HepG2 (cell line): ENCODE measurements around the gene MAP3K3. TPM values are rescaled to one million over a fixed set of nuclear protein-coding genes. Genes with fewer than 3 reads are reported as not detected.
A peak's percentile ranks its signal among the peaks of the same experiment; 100 is the strongest.

Source experiments
- CCDC6 ChIP-seq: sonication (generic); formaldehyde crosslinking; IDR thresholded peaks from 2 replicates; pipeline ENCODE4 v1.8.1; 2022; ENCODE audit warnings: mild to moderate bottlenecking, missing genetic modification reagents, moderate library complexity
- E2F5 ChIP-seq: sonication (generic); formaldehyde crosslinking; conservative IDR thresholded peaks from 2 replicates; pipeline ENCODE4 v1.4.0; 2020; ENCODE audit warnings: missing genetic modification reagents
- ELF3 ChIP-seq: IDR thresholded peaks from 2 replicates; pipeline ENCODE4 v1.6.1; 2016; ENCODE audit warnings: missing genetic modification reagents, missing compliant biosample characterization
- ELF4 ChIP-seq: sonication (generic); formaldehyde crosslinking; IDR thresholded peaks from 2 replicates; pipeline ENCODE4 v1.5.0; 2020; ENCODE audit warnings: missing genetic modification reagents, mild to moderate bottlenecking, moderate library complexity, borderline replicate concordance
- FIP1L1 ChIP-seq: fragments of 200-400 bp; formaldehyde crosslinking; IDR thresholded peaks from 2 replicates; pipeline ENCODE4 v1.6.1; 2018; ENCODE audit warnings: low read depth, mild to moderate bottlenecking, low read length, moderate library complexity, borderline replicate concordance; ENCODE audit not compliant: insufficient read depth
- FOXA3 ChIP-seq: IDR thresholded peaks from 2 replicates; pipeline ENCODE4 v1.6.1; 2016; ENCODE audit warnings: missing genetic modification reagents, missing compliant biosample characterization
- HES4 ChIP-seq: sonication (generic); formaldehyde crosslinking; IDR thresholded peaks from 2 replicates; pipeline ENCODE4 v1.9.0; 2021; ENCODE audit warnings: mild to moderate bottlenecking, missing genetic modification reagents, borderline replicate concordance
- JUND ChIP-seq: sonication (generic); formaldehyde crosslinking; IDR thresholded peaks from 2 replicates; pipeline ENCODE4 v1.8.0; 2022; ENCODE audit warnings: mild to moderate bottlenecking, missing genetic modification reagents
- LBX2 ChIP-seq: sonication (generic); formaldehyde crosslinking; IDR thresholded peaks from 2 replicates; pipeline ENCODE4 v1.5.0; 2020; ENCODE audit warnings: missing genetic modification reagents, mild to moderate bottlenecking, borderline replicate concordance
- NFIB ChIP-seq: sonication (generic); formaldehyde crosslinking; IDR thresholded peaks from 2 replicates; pipeline ENCODE4 v1.9.0; 2021; ENCODE audit warnings: missing genetic modification reagents, mild to moderate bottlenecking, borderline replicate concordance
- SP140L ChIP-seq: sonication (generic); formaldehyde crosslinking; IDR thresholded peaks from 2 replicates; pipeline ENCODE4 v1.4.0; 2020; ENCODE audit warnings: missing genetic modification reagents, borderline replicate concordance
- SRF ChIP-seq: IDR thresholded peaks from 2 replicates; pipeline ENCODE4 v1.6.1; 2011; ENCODE audit warnings: mild to moderate bottlenecking, low read depth, low read length, moderate library complexity
- TAF1 ChIP-seq: sonication (generic); formaldehyde crosslinking; IDR thresholded peaks from 2 replicates; pipeline ENCODE4 v1.4.0; 2020; ENCODE audit warnings: missing genetic modification reagents
- ZBTB14 ChIP-seq: sonication (generic); formaldehyde crosslinking; IDR thresholded peaks from 2 replicates; pipeline ENCODE4 v1.4.0; 2020; ENCODE audit warnings: missing genetic modification reagents
- ZBTB21 ChIP-seq: sonication (generic); formaldehyde crosslinking; IDR thresholded peaks from 2 replicates; pipeline ENCODE4 v1.4.0; 2020; ENCODE audit warnings: missing genetic modification reagents
- ZNF101 ChIP-seq: sonication (generic); formaldehyde crosslinking; IDR thresholded peaks from 2 replicates; pipeline ENCODE4 v1.4.0; 2020; ENCODE audit warnings: mild to moderate bottlenecking, low read depth, missing genetic modification reagents, borderline replicate concordance
- ZNF292 ChIP-seq: sonication (generic); formaldehyde crosslinking; IDR thresholded peaks from 2 replicates; pipeline ENCODE4 v1.8.1; 2022; ENCODE audit warnings: mild to moderate bottlenecking, low read depth, missing genetic modification reagents, borderline replicate concordance
- ZNF775 ChIP-seq: sonication (generic); formaldehyde crosslinking; IDR thresholded peaks from 2 replicates; pipeline ENCODE4 v1.4.0; 2020; ENCODE audit warnings: missing genetic modification reagents, mild to moderate bottlenecking, moderate library complexity, borderline replicate concordance
- ZNF816 ChIP-seq: sonication (generic); formaldehyde crosslinking; IDR thresholded peaks from 2 replicates; pipeline ENCODE4 v1.8.0; 2022; ENCODE audit warnings: missing genetic modification reagents, mild to moderate bottlenecking, borderline replicate concordance
- ZSCAN12 ChIP-seq: sonication (generic); formaldehyde crosslinking; IDR thresholded peaks from 2 replicates; pipeline ENCODE4 v1.9.0; 2021; ENCODE audit warnings: mild to moderate bottlenecking, missing genetic modification reagents
- ZSCAN9 ChIP-seq: IDR thresholded peaks from 2 replicates; pipeline ENCODE4 v1.6.1; 2016; ENCODE audit warnings: borderline replicate concordance
- ZZZ3 ChIP-seq: sonication (generic); formaldehyde crosslinking; IDR thresholded peaks from 2 replicates; pipeline ENCODE4 v1.4.0; 2020; ENCODE audit warnings: missing genetic modification reagents, mild to moderate bottlenecking, borderline replicate concordance
- polyA plus RNA-seq, 8 experiments: library from polyadenylated mRNA; depleted of rRNA in 3 of 8; stranded (reverse) in 7 of 8; unstranded in 1 of 8; fragments of >200 nt; fragmentation: Illumina TruSeq in 4 of 8; extraction: Trizol in 4 of 8; gene quantifications; 2 replicates each; pipeline versions ENCODE4 v1.2.1 to v1.2.3, GENCODE V29; 2011 to 2016; ENCODE audit warnings: low read depth in 4 of 8, missing spikeins in 1 of 8, mixed read lengths in 1 of 8; ENCODE audit not compliant: insufficient read depth in 1 of 8
- total RNA-seq, 5 experiments: library from RNA; depleted of rRNA; stranded (reverse); fragments of >200 nt; fragmentation: Illumina TruSeq; extraction: Trizol; gene quantifications; 2 replicates each; pipeline ENCODE4 v1.2.3, GENCODE V29; 2016; ENCODE audit warnings: low read depth in 1 of 5
- TF ChIP-seq, protein P1 (sequence below): sonication (generic); formaldehyde crosslinking; IDR thresholded peaks from 2 replicates; pipeline ENCODE4 v1.4.0; 2020; ENCODE audit warnings: mild to moderate bottlenecking, low read depth, missing genetic modification reagents

Gene MAP3K3
- total and polyA plus RNA-seq, 2 of the 13 experiments (the other 11 are each of a cell fraction or from before 2014, with no cell fraction given), result 17.7 to 21.8 TPM

- TF ChIP-seq ZBTB14 (CRISPR knock-in tag) (no peak), ZNF292 (CRISPR knock-in tag) (peak; percentile 94), ZNF101 (CRISPR knock-in tag) (0 out of 2 replicates have a peak, but pooled peaks have one; percentile 79), SP140L (CRISPR knock-in tag) (no peak; the same call in 1 of the 2 replicates), LBX2 (CRISPR knock-in tag) (0 out of 2 replicates have a peak, but pooled peaks have one; percentile 53), FOXA3 (CRISPR knock-in tag) (peak; percentile 16; the same call in 1 of the 2 replicates), HES4 (peak; percentile 90), ZSCAN12 (CRISPR knock-in tag) (no peak), SRF (no peak), ELF4 (CRISPR knock-in tag) (peak; percentile 88), NFIB (CRISPR knock-in tag) (no peak), ZSCAN9 (peak; percentile 72), ZNF816 (CRISPR knock-in tag) (no peak), JUND (CRISPR knock-in tag) (no peak), ZNF775 (CRISPR knock-in tag) (peak; percentile 5; the same call in 1 of the 2 replicates), CCDC6 (CRISPR knock-in tag) (peak; percentile 81), FIP1L1 (no peak), ELF3 (CRISPR knock-in tag) (peak; percentile 96), TAF1 (CRISPR knock-in tag) (peak; percentile 90), ZBTB21 (CRISPR knock-in tag) (0 out of 2 replicates have a peak, but pooled peaks have one; percentile 3), ZZZ3 (no peak; the same call in 1 of the 2 replicates), E2F5 (CRISPR knock-in tag) (peak; percentile 96)
- TF ChIP-seq, protein P1, sequence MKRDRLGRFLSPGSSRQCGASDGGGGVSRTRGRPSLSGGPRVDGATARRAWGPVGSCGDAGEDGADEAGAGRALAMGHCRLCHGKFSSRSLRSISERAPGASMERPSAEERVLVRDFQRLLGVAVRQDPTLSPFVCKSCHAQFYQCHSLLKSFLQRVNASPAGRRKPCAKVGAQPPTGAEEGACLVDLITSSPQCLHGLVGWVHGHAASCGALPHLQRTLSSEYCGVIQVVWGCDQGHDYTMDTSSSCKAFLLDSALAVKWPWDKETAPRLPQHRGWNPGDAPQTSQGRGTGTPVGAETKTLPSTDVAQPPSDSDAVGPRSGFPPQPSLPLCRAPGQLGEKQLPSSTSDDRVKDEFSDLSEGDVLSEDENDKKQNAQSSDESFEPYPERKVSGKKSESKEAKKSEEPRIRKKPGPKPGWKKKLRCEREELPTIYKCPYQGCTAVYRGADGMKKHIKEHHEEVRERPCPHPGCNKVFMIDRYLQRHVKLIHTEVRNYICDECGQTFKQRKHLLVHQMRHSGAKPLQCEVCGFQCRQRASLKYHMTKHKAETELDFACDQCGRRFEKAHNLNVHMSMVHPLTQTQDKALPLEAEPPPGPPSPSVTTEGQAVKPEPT (CRISPR knock-in tag), result peak; percentile 2; the same call in 1 of the 2 replicates
Observed at GRCh38 chr17:63741408-63742173, 119.4 kb downstream of the MAP3K3 start, which contains the start of gene STRADA (continued).
